Measurements from ENCODE around the gene ERGIC1.

- TF ChIP-seq CTCF (IDR thresholded peaks at IDR 0.05): no peak
- TF ChIP-seq POLR2A (IDR thresholded peaks at IDR 0.05): no peak
Observed at GRCh38 chr5:172896465-172896864, 62.4 kb downstream of the ERGIC1 start.

All from tibial nerve (tissue), 3 donors.